Gastrocnemius medialis (tissue), 4 donors: Measurements from ENCODE around the gene RASAL2.

Source experiments
- POLR2A ChIP-seq, 2 donors: fragments of 450-650 bp; IDR thresholded peaks; one replicate each; pipeline ENCODE4 v1.6.1; 2017; ENCODE audit warnings: antibody characterized with exemption in 2 of 2, mild to moderate bottlenecking in 2 of 2, moderate library complexity in 2 of 2
- TF ChIP-seq, protein P1 (sequence below), 5 experiments: fragments of 450-650 bp in 3 of 5; fragments of 200-600 bp in 2 of 5; sonication (generic) in 2 of 5; IDR thresholded peaks in 4 of 5; conservative IDR thresholded peaks in 1 of 5; 1 replicate in 4 of 5; 2 replicates in 1 of 5; pipeline ENCODE4 v1.5.1; 2016 to 2019; ENCODE audit warnings: antibody characterized with exemption in 5 of 5, mild to moderate bottlenecking in 3 of 5, moderate library complexity in 3 of 5

DNA sequence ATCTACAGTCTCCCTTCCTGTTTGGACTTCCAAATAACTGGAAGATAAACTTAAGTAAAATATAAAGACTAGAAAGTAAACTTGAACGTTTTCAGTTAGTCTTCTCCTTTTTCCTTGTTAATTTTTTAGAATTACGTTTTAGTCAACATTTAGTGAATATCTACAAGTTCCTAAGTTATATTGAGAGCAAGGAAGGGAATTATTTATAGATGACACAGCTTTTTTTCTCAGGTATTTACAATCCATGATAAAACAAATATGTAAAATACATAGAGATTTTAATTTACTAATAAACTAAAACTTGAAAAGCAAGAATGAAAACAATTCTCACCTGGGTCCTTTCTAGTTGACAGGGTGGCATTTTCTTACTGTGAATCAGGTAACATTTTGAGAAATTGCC lies 313.3 kb downstream of the RASAL2 start:
- TF ChIP-seq, protein P1, sequence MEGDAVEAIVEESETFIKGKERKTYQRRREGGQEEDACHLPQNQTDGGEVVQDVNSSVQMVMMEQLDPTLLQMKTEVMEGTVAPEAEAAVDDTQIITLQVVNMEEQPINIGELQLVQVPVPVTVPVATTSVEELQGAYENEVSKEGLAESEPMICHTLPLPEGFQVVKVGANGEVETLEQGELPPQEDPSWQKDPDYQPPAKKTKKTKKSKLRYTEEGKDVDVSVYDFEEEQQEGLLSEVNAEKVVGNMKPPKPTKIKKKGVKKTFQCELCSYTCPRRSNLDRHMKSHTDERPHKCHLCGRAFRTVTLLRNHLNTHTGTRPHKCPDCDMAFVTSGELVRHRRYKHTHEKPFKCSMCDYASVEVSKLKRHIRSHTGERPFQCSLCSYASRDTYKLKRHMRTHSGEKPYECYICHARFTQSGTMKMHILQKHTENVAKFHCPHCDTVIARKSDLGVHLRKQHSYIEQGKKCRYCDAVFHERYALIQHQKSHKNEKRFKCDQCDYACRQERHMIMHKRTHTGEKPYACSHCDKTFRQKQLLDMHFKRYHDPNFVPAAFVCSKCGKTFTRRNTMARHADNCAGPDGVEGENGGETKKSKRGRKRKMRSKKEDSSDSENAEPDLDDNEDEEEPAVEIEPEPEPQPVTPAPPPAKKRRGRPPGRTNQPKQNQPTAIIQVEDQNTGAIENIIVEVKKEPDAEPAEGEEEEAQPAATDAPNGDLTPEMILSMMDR (IDR thresholded peaks at IDR 0.05 in 4 of 5, conservative IDR thresholded peaks at IDR 0.05 in 1 of 5), result no peak
- TF ChIP-seq POLR2A (IDR thresholded peaks at IDR 0.05), result no peak
